IgD-negative memory B cell (primary cell): ENCODE measurements around the gene FNDC7. TPM values are rescaled to one million over a fixed set of nuclear protein-coding genes. Genes with fewer than 3 reads are reported as not detected.
"Not testable (repeated sequence)": the region's sequence is repeated elsewhere in the genome, so short reads cannot be mapped to it uniquely, and the experiment has no call there.

Experiments
- H3K27ac Mint-ChIP-seq, 3 donors: one replicate each; pipeline ENCODE4 v1.8.0; 2020 to 2022; ENCODE audit warnings: mild to moderate bottlenecking in 3 of 3, mixed read lengths in 3 of 3, moderate library complexity in 1 of 3
- H3K27me3 Mint-ChIP-seq: one replicate; pipeline ENCODE4 v1.8.0; 2021; ENCODE audit warnings: mixed read lengths
- H3K36me3 Mint-ChIP-seq: one replicate; pipeline ENCODE4 v1.8.0; 2020; ENCODE audit warnings: mild to moderate bottlenecking, mixed read lengths
- H3K4me1 Mint-ChIP-seq, 3 donors: one replicate each; pipeline ENCODE4 v1.8.0; 2020 to 2022; ENCODE audit warnings: mixed read lengths in 3 of 3, mild to moderate bottlenecking in 1 of 3
- H3K4me3 Mint-ChIP-seq, 4 donors: one replicate each; pipeline ENCODE4 v1.8.0; 2020 to 2022; ENCODE audit warnings: mild to moderate bottlenecking in 4 of 4, mixed read lengths in 4 of 4, moderate library complexity in 3 of 4
- H3K9me3 Mint-ChIP-seq, 3 donors: one replicate each; pipeline ENCODE4 v1.8.0; 2020 to 2021; ENCODE audit warnings: mixed read lengths in 3 of 3, mild to moderate bottlenecking in 1 of 3
- polyA plus RNA-seq: library from polyadenylated mRNA; unstranded; fragments of 300-500 nt; fragmentation: Illumina TruSeq; gene quantifications from one replicate; pipeline ENCODE4 v1.2.3, GENCODE V29; 2021

FNDC7 gene
- polyA plus RNA-seq, 1 donor from 2014 or later = not detected

- Mint-ChIP-seq H3K4me1 (peaks cover 7 to 12% (median 11%) of the 10 kb centered on the region in 3 donors), H3K9me3 (no peaks in the 10 kb centered on the region), H3K36me3 (peaks cover 1% of the 10 kb centered on the region), H3K4me3 (no peak overlapping the region), H3K27ac (no peak overlapping the region), H3K27me3 (peaks cover 3% of the 10 kb centered on the region)
Observed at GRCh38 chr1:108686614-108687313, 25.9 kb upstream of the FNDC7 start.

GRCh38 chr1:108691128-108691941 lies 21.4 kb upstream of the FNDC7 start:
- peaks cover 27 to 32% (median 29%) of the 10 kb centered on the region in 3 donors for H3K4me1 Mint-ChIP-seq
- no peaks in the 10 kb centered on the region for H3K9me3 Mint-ChIP-seq
- H3K27ac Mint-ChIP-seq = peak overlapping the region; percentile 90 to 100 (median 100)
- peaks cover 1% of the 10 kb centered on the region for H3K27me3 Mint-ChIP-seq
- H3K36me3 Mint-ChIP-seq = peaks cover 3% of the 10 kb centered on the region
- peak overlapping the region; percentile 84 to 99 (median 98) for H3K4me3 Mint-ChIP-seq

DNA sequence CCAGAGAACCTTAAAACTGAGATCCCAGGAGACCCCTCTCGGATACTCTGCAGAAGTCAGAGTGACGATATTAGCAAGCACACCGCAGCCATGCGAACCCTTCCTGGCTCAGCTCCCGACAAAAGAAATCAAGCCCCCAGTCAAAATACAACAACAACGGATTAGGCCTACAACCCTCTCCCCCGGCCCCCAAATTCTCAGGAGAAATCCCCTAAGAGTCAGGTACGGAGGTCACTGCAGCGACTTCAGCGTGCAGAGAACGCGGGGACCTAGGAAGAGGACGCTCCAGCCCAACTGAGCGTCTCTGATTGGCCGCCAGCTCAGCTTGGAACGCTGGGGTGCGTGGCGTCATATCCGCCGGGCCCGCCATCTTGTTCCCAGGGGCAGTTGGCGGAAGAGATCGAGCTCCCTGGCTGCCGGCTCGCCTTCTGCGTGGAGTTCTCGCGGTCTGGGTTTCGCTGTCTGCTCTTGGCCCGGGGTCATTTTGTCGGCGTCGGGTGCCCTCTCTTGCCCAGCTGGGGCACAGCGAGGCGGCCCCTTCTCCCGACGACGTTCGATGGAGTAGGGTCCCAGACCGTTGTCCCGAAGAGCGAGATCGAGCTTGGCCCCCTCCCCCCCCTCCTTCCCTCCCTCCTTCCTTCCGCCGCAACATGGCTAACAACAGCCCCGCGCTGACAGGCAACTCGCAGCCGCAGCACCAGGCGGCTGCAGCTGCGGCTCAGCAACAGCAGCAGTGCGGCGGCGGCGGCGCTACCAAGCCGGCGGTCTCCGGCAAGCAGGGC lies 20.6 kb upstream of the FNDC7 start, which contains the start of gene PRPF38B:
PRPF38B (plus strand) TSS at position 369 of the 782 bp plus-strand sequence; CDS start at position 651, 282 bp downstream.
- Mint-ChIP-seq H3K27ac (peak within 1 kb of the TSS; percentile 90 to 100 (median 100)), H3K4me1 (peaks cover 27 to 32% (median 29%) of the 10 kb centered on the region in 3 donors), H3K27me3 (peaks cover 1% of the 10 kb centered on the region), H3K36me3 (peaks cover 4% of the 10 kb centered on the region), H3K4me3 (peak within 1 kb of the TSS; percentile 84 to 99 (median 98)), H3K9me3 (no peaks in the 10 kb centered on the region)

DNA sequence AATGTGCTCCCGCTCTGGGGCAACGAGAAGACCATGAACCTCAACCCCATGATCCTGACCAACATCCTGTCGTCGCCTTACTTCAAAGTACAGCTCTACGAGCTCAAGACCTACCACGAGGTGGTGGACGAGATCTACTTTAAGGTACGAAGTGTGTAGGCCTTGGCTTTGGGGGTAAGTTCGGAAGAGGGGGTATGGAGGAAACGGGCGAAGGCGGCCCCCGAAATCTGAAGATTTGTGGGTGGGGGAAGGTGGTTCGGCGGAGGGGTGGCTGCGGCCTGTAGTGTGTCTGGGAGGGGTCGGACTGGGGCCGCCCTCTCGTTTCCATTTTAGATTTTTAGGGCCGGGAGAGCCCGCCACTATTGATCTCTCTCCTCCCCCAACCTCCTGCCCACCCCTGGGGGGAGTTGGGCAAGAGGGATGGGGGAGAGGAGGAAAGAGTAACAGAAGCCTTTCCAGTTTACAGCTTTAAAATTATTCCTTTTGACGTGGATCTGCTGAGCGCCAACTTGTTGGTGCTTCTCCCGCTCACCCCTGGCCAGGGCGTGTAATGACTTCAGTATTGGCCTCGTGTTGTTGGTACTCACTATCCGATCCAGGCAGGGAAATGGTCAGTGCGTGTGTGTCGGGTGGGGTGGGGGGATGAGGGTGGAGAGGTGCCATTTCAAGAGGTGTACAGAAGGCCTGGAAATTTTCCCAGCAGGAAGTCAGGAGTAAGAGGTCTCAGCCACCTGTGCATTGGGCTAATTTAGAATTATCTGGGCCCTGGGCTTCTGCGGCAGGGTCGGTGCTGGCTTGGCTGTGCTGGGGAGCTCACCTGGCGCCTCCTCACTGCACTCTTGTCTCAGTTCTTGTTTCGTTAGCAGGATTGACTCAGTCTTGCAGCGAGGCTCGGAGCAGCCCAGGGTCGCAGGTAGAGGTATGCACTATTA lies 19.7 kb upstream of the FNDC7 start:
- Mint-ChIP-seq H3K36me3 (peaks cover 4% of the 10 kb centered on the region), H3K27me3 (peaks cover 1% of the 10 kb centered on the region), H3K4me3 (peak overlapping the region; percentile 84 to 99 (median 98)), H3K27ac (peak overlapping the region; percentile 90 to 100 (median 100)), H3K4me1 (peaks cover 27 to 32% (median 29%) of the 10 kb centered on the region in 3 donors), H3K9me3 (no peaks in the 10 kb centered on the region)

DNA sequence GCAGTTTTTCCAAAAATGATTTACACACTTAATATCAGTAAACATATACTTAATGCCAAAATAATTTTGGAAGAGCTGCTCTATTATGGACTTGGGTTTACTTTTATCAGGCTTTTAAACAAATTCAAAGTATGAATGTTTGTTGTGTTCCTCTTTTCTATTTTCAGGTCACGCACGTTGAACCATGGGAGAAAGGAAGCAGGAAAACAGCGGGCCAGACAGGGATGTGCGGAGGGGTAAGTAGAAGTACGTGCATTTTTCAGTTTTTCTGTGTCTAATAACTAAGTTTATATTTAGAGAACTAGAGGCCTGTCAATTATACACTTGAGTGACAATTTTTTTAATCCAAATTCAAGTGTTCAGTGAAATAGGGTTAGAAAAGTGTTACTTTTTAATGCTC lies 17.2 kb upstream of the FNDC7 start:
- Mint-ChIP-seq H3K36me3 (peaks cover 4% of the 10 kb centered on the region), H3K4me3 (peak overlapping the region in 2 of 4 donors; percentile 24 to 31), H3K27me3 (peaks cover 1% of the 10 kb centered on the region), H3K27ac (peak overlapping the region; percentile 44 to 77 (median 72)), H3K9me3 (no peaks in the 10 kb centered on the region), H3K4me1 (peaks cover 27 to 45% (median 32%) of the 10 kb centered on the region in 3 donors)

GRCh38 chr1:108699375-108700332 lies 13.1 kb upstream of the FNDC7 start:
- Mint-ChIP-seq H3K4me1 (peaks cover 8 to 29% (median 25%) of the 10 kb centered on the region in 3 donors), H3K36me3 (peaks cover 2% of the 10 kb centered on the region), H3K27me3 (no peaks in the 10 kb centered on the region), H3K9me3 (no peaks in the 10 kb centered on the region), H3K4me3 (peak overlapping the region in 3 of 4 donors; percentile 39 to 63 (median 43)), H3K27ac (peak overlapping the region; percentile 47 to 78 (median 76))

GRCh38 chr1:108701176-108701849 lies 11.4 kb upstream of the FNDC7 start:
- peaks cover 2% of the 10 kb centered on the region for H3K36me3 Mint-ChIP-seq
- H3K4me3 Mint-ChIP-seq = no peak overlapping the region
- H3K27ac Mint-ChIP-seq = no peak overlapping the region
- H3K9me3 Mint-ChIP-seq = no peaks in the 10 kb centered on the region
- no peaks in the 10 kb centered on the region for H3K27me3 Mint-ChIP-seq
- peaks cover 2 to 22% (median 19%) of the 10 kb centered on the region in 3 donors for H3K4me1 Mint-ChIP-seq

DNA sequence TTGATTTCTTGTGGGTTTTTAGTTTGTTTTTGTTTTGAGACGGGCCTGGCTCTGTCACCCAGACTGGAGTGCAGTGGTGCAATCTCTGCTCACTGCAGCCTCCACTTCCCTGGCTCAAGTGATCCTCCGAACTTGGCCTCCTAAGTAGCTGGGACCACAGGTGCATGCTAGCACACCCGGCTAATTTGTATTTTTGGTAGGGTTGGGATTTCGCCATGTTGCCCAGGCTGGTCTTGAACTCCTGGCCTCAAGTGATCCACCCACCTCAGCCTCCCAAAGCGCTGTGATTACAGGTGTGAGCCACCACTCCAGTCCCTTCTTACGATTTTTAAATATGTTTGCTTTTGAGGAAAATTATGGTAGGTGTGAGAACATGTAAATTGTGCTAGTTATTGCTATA lies 10.6 kb upstream of the FNDC7 start:
- H3K9me3 Mint-ChIP-seq, H3K27ac Mint-ChIP-seq, H3K36me3 Mint-ChIP-seq, H3K4me3 Mint-ChIP-seq, H3K27me3 Mint-ChIP-seq: not testable (repeated sequence)
- peaks cover 2 to 22% (median 19%) of the 10 kb centered on the region in 3 donors for H3K4me1 Mint-ChIP-seq

- H3K36me3 Mint-ChIP-seq = peaks cover 1% of the 10 kb centered on the region
- no peaks in the 10 kb centered on the region for H3K27me3 Mint-ChIP-seq
- peak overlapping the region in 1 of 4 donors; percentile 17 for H3K4me3 Mint-ChIP-seq
- peaks cover 2 to 22% (median 19%) of the 10 kb centered on the region in 3 donors for H3K4me1 Mint-ChIP-seq
- no peaks in the 10 kb centered on the region for H3K9me3 Mint-ChIP-seq
- H3K27ac Mint-ChIP-seq = peak overlapping the region in 2 of 3 donors; percentile 3 to 90
Observed at GRCh38 chr1:108703939-108704338, 8.8 kb upstream of the FNDC7 start.

DNA sequence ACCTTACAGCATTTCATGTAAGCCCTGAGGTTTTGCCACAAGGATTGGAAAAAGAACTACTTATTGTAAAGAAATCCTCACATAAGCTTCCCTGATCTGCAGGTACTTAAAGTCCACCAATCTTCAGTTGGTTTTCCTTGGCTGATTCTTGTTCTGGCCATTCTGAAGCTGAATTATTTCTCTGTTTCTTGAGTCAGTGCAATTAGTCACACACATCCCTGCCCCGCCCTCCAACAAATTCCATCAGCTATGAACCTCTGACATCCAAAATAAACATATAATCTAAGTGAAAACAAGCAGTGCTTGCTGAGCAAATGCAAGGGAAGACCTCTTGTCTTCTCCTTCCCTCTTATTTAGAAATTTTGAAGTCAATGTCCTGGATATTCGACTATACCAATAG lies 8.2 kb upstream of the FNDC7 start:
- H3K4me3 Mint-ChIP-seq = peak overlapping the region in 1 of 4 donors; percentile 15
- peaks cover 1% of the 10 kb centered on the region for H3K36me3 Mint-ChIP-seq
- H3K27me3 Mint-ChIP-seq = peaks cover 1% of the 10 kb centered on the region
- peaks cover 2 to 17% (median 16%) of the 10 kb centered on the region in 3 donors for H3K4me1 Mint-ChIP-seq
- no peaks in the 10 kb centered on the region for H3K9me3 Mint-ChIP-seq
- H3K27ac Mint-ChIP-seq = peak overlapping the region in 1 of 3 donors; percentile 3

- no peak overlapping the region for H3K27ac Mint-ChIP-seq
- H3K27me3 Mint-ChIP-seq = peaks cover 5% of the 10 kb centered on the region
- H3K4me3 Mint-ChIP-seq = no peak overlapping the region
- no peaks in the 10 kb centered on the region for H3K9me3 Mint-ChIP-seq
- H3K36me3 Mint-ChIP-seq = peaks cover 1% of the 10 kb centered on the region
- H3K4me1 Mint-ChIP-seq = peaks cover 2 to 13% (median 9%) of the 10 kb centered on the region in 3 donors
Observed at GRCh38 chr1:108706643-108707042, 6.1 kb upstream of the FNDC7 start.
